Gastrocnemius medialis (tissue), 4 donors: Measurements from ENCODE around the gene RASGRP1.

ENCODE experiments used
- POLR2A ChIP-seq, 2 donors: fragments of 450-650 bp; IDR thresholded peaks; one replicate each; pipeline ENCODE4 v1.6.1; 2017; ENCODE audit warnings: antibody characterized with exemption in 2 of 2, mild to moderate bottlenecking in 2 of 2, moderate library complexity in 2 of 2
- TF ChIP-seq, protein P1 (sequence below), 5 experiments: fragments of 450-650 bp in 3 of 5; fragments of 200-600 bp in 2 of 5; sonication (generic) in 2 of 5; IDR thresholded peaks in 4 of 5; conservative IDR thresholded peaks in 1 of 5; 1 replicate in 4 of 5; 2 replicates in 1 of 5; pipeline ENCODE4 v1.5.1; 2016 to 2019; ENCODE audit warnings: antibody characterized with exemption in 5 of 5, mild to moderate bottlenecking in 3 of 5, moderate library complexity in 3 of 5

DNA sequence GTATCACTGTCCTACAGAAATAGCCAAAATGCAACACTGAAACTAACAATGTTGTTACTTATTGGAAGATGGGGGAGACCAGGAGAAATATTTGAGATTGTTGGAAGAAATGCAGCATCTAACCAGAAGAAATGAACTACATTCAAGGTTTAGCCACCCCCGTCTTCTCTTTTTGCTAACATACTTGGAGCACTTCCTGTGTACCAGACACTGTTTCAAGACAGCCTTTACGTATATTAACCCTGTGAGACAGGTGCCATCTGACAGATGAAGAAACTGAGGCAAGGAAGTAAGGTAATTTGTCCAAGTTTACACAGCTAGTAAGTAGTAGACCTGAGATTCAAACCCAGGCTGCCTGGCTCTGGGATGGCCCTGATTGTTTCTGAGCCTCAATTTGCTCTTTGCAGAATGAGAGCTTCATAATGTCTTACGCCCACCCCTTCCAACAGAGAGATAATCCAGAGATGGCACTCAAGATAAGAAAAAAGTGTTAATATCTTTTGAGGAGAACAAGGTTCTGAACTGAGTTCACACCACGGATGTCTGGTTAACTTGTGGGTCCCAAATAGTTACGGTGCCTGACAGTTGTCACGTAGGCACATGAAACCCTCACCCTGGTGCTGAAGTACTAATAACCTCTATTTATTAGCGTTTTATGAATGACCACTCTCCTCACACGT lies 26.1 kb downstream of the RASGRP1 start:
- TF ChIP-seq POLR2A (IDR thresholded peaks at IDR 0.05): no peak
- TF ChIP-seq, protein P1, sequence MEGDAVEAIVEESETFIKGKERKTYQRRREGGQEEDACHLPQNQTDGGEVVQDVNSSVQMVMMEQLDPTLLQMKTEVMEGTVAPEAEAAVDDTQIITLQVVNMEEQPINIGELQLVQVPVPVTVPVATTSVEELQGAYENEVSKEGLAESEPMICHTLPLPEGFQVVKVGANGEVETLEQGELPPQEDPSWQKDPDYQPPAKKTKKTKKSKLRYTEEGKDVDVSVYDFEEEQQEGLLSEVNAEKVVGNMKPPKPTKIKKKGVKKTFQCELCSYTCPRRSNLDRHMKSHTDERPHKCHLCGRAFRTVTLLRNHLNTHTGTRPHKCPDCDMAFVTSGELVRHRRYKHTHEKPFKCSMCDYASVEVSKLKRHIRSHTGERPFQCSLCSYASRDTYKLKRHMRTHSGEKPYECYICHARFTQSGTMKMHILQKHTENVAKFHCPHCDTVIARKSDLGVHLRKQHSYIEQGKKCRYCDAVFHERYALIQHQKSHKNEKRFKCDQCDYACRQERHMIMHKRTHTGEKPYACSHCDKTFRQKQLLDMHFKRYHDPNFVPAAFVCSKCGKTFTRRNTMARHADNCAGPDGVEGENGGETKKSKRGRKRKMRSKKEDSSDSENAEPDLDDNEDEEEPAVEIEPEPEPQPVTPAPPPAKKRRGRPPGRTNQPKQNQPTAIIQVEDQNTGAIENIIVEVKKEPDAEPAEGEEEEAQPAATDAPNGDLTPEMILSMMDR (IDR thresholded peaks at IDR 0.05 in 4 of 5, conservative IDR thresholded peaks at IDR 0.05 in 1 of 5): no peak
